ENCODE measurements around the gene ABI2.

ABI2 gene

DNA sequence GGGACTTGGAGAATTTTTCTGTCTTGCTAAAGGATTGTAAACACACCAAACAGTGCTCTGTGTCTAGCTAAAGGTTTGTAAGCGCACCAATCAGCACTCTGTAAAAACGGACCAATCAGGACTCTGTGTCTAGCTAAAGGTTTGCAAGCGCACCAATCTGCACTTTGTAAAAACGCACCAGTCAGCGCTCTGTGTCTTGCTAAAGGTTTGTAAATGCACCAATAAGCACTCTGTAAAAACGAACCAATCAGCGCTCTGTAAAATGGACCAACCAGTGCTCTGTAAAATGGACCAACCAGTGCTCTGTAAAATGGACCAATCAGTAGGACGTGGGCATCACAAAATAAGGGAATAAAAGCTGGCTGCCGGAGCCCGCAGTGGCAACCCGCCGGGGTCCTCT is 16.5 kb downstream of the ABI2 start:
- peaks cover 14% of the 10 kb centered on the region; the same call in 1 of the 2 replicates for H3K36me3 ChIP-seq (ENCODE audit: insufficient read depth, low read length)
- peaks cover 35% of the 10 kb centered on the region; the same call in 1 of the 2 replicates for H3K79me2 ChIP-seq (ENCODE audit: insufficient read depth, low read length)

DNA sequence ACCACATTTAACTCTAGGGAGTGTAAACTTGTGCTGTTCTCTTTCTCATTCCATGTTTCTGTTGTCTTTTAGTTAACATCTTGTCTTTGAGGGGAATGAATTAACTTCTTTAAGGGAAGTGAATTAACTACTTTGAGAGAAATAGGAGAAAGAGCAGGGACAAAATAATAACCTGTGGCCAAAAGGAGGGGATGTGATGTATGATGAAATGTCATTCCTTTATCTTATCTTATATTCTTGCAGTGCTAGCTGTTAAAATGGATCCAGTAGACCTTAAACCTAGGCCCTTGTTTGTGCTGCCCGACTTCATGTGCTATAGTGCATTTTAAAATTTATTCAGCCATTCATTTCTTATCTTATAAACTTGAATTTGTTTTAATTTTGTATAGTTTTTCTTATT is 18.4 kb downstream of the ABI2 start:
- H3K36me3 ChIP-seq (ENCODE audit: insufficient read depth, low read length), result peaks cover 7% of the 10 kb centered on the region; the same call in 1 of the 2 replicates
- H3K9me2 ChIP-seq (replicated peaks; ENCODE audit: low read depth, low read length), result no peaks in the 10 kb centered on the region
- no peaks in the 10 kb centered on the region for H3K9me3 ChIP-seq (ENCODE audit: insufficient read depth, low read depth, low read length)
- TF ChIP-seq EZH2phosphoT487 (IDR thresholded peaks at IDR 0.05; ENCODE audit: borderline replicate concordance), result no peak
- TF ChIP-seq, protein P1, sequence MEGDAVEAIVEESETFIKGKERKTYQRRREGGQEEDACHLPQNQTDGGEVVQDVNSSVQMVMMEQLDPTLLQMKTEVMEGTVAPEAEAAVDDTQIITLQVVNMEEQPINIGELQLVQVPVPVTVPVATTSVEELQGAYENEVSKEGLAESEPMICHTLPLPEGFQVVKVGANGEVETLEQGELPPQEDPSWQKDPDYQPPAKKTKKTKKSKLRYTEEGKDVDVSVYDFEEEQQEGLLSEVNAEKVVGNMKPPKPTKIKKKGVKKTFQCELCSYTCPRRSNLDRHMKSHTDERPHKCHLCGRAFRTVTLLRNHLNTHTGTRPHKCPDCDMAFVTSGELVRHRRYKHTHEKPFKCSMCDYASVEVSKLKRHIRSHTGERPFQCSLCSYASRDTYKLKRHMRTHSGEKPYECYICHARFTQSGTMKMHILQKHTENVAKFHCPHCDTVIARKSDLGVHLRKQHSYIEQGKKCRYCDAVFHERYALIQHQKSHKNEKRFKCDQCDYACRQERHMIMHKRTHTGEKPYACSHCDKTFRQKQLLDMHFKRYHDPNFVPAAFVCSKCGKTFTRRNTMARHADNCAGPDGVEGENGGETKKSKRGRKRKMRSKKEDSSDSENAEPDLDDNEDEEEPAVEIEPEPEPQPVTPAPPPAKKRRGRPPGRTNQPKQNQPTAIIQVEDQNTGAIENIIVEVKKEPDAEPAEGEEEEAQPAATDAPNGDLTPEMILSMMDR (conservative IDR thresholded peaks at IDR 0.05; ENCODE audit: low read length), result no peak
- H3K9ac ChIP-seq (ENCODE audit: low read depth, low read length, poor library complexity, severe bottlenecking), result no peak overlapping the region
- H3K4me2 ChIP-seq (ENCODE audit: low read depth, low read length, poor library complexity, severe bottlenecking), result no peak overlapping the region
- H3F3A ChIP-seq (ENCODE audit: low read depth), result no peaks in the 10 kb centered on the region
- no peaks in the 10 kb centered on the region for H3K4me1 ChIP-seq (ENCODE audit: insufficient read depth, low read length, poor library complexity, severe bottlenecking)
- H3K79me2 ChIP-seq (ENCODE audit: insufficient read depth, low read length), result peaks cover 38% of the 10 kb centered on the region
- H2AFZ ChIP-seq (ENCODE audit: low read length), result no peak overlapping the region
- H3K27me3 ChIP-seq (ENCODE audit: insufficient read depth, low read length, poor library complexity, severe bottlenecking), result no peaks in the 10 kb centered on the region
- no peak overlapping the region for H3K4me3 ChIP-seq (ENCODE audit: low read length, poor library complexity, severe bottlenecking)
- peaks cover 5% of the 10 kb centered on the region for H4K20me1 ChIP-seq (ENCODE audit: insufficient read depth, low read length, poor library complexity, severe bottlenecking)

More for the DNA sequence above, 16.5 kb downstream of the ABI2 start:
- TF ChIP-seq, protein P1 (conservative IDR thresholded peaks at IDR 0.05; ENCODE audit: low read length), result no peak
- no peak for TF ChIP-seq EZH2phosphoT487 (IDR thresholded peaks at IDR 0.05; ENCODE audit: borderline replicate concordance)
- Histone ChIP-seq H3K4me1 (ENCODE audit: insufficient read depth, low read length, poor library complexity, severe bottlenecking) (no peaks in the 10 kb centered on the region), H4K20me1 (ENCODE audit: insufficient read depth, low read length, poor library complexity, severe bottlenecking) (peaks cover 8% of the 10 kb centered on the region), H3K4me3 (ENCODE audit: low read length, poor library complexity, severe bottlenecking) (no peak overlapping the region), H3F3A (ENCODE audit: low read depth) (no peaks in the 10 kb centered on the region), H3K4me2 (ENCODE audit: low read depth, low read length, poor library complexity, severe bottlenecking) (no peak overlapping the region), H3K9me3 (ENCODE audit: insufficient read depth, low read depth, low read length) (no peaks in the 10 kb centered on the region), H3K9ac (ENCODE audit: low read depth, low read length, poor library complexity, severe bottlenecking) (no peak overlapping the region), H2AFZ (ENCODE audit: low read length) (no peak overlapping the region), H3K9me2 (replicated peaks; ENCODE audit: low read depth, low read length) (no peaks in the 10 kb centered on the region), H3K27me3 (ENCODE audit: insufficient read depth, low read length, poor library complexity, severe bottlenecking) (no peaks in the 10 kb centered on the region)

- Histone ChIP-seq H3K4me3 (ENCODE audit: low read length, poor library complexity, severe bottlenecking) (no peak overlapping the region), H3F3A (ENCODE audit: low read depth) (no peaks in the 10 kb centered on the region), H3K9me2 (replicated peaks; ENCODE audit: low read depth, low read length) (no peaks in the 10 kb centered on the region), H4K20me1 (ENCODE audit: insufficient read depth, low read length, poor library complexity, severe bottlenecking) (peaks cover 5% of the 10 kb centered on the region), H3K79me2 (ENCODE audit: insufficient read depth, low read length) (peaks cover 39% of the 10 kb centered on the region), H3K4me2 (ENCODE audit: low read depth, low read length, poor library complexity, severe bottlenecking) (no peak overlapping the region), H3K4me1 (ENCODE audit: insufficient read depth, low read length, poor library complexity, severe bottlenecking) (no peaks in the 10 kb centered on the region), H3K9ac (ENCODE audit: low read depth, low read length, poor library complexity, severe bottlenecking) (no peak overlapping the region), H3K36me3 (ENCODE audit: insufficient read depth, low read length) (peaks cover 7% of the 10 kb centered on the region; the same call in 1 of the 2 replicates), H2AFZ (ENCODE audit: low read length) (no peak overlapping the region), H3K9me3 (ENCODE audit: insufficient read depth, low read depth, low read length) (no peaks in the 10 kb centered on the region), H3K27me3 (ENCODE audit: insufficient read depth, low read length, poor library complexity, severe bottlenecking) (no peaks in the 10 kb centered on the region)
- no peak for TF ChIP-seq EZH2phosphoT487 (IDR thresholded peaks at IDR 0.05; ENCODE audit: borderline replicate concordance)
- TF ChIP-seq, protein P1 (conservative IDR thresholded peaks at IDR 0.05; ENCODE audit: low read length), result no peak
Measured at GRCh38 chr2:203347375-203347774, 19.2 kb downstream of the ABI2 start.

Measured in Loucy (cell line).